ENCODE results near the gene YAP1.

YAP1 gene

GRCh38 chr11:102115557-102115956, 5.3 kb downstream of the YAP1 start:
- TF ChIP-seq, protein P1, sequence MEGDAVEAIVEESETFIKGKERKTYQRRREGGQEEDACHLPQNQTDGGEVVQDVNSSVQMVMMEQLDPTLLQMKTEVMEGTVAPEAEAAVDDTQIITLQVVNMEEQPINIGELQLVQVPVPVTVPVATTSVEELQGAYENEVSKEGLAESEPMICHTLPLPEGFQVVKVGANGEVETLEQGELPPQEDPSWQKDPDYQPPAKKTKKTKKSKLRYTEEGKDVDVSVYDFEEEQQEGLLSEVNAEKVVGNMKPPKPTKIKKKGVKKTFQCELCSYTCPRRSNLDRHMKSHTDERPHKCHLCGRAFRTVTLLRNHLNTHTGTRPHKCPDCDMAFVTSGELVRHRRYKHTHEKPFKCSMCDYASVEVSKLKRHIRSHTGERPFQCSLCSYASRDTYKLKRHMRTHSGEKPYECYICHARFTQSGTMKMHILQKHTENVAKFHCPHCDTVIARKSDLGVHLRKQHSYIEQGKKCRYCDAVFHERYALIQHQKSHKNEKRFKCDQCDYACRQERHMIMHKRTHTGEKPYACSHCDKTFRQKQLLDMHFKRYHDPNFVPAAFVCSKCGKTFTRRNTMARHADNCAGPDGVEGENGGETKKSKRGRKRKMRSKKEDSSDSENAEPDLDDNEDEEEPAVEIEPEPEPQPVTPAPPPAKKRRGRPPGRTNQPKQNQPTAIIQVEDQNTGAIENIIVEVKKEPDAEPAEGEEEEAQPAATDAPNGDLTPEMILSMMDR (IDR thresholded peaks at IDR 0.05; ENCODE audit: low read depth, low read length) = no peak
- no peak overlapping the region for H3K4me3 ChIP-seq (replicated peaks in 1 of 2; ENCODE audit: low read depth in 2 of 2, low read length in 2 of 2)
- DNase-seq (ENCODE audit: low read depth in 2 of 2) = peak; percentile 51 to 52

DNA sequence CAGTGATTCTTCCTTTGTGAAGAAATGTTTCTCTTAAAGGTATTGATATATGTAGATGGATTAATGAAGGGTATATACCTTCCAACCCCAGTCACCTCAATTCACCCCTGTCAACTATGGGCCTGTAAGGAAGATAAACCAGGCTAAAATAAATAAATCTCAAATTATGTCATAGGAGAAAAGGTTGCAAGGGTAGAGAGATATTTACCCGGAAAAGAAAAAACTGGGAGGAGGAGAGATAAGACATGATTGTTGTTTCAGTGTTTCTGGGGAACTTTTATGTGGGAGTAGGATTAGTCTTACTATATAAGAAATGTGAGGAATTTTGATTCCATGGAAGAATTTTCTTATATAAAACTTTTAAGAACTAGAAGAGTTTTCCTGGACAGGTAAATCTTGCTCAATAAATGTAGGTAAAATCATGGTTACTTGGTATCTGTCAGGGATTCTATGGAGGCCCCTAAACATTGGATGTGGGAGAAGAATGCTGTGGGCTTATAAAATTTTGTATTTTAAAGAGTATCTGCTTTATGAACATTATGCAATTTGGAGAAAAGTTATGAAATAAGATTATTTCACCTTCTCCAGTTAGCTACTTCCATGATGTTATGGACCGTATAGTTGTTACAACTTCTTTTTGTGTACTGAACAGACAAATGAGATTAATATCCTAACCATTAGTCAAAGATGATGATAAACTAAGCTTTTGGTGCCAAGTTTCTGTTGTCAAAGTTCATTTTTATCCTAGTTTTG, 6.4 kb downstream of the YAP1 start:
- peak in 1 of 2 donors; percentile 34 for DNase-seq (ENCODE audit: low read depth in 2 of 2)
- TF ChIP-seq, protein P1 (IDR thresholded peaks at IDR 0.05; ENCODE audit: low read depth, low read length) = no peak
- no peak overlapping the region for H3K4me3 ChIP-seq (replicated peaks in 1 of 2; ENCODE audit: low read depth in 2 of 2, low read length in 2 of 2)

DNA sequence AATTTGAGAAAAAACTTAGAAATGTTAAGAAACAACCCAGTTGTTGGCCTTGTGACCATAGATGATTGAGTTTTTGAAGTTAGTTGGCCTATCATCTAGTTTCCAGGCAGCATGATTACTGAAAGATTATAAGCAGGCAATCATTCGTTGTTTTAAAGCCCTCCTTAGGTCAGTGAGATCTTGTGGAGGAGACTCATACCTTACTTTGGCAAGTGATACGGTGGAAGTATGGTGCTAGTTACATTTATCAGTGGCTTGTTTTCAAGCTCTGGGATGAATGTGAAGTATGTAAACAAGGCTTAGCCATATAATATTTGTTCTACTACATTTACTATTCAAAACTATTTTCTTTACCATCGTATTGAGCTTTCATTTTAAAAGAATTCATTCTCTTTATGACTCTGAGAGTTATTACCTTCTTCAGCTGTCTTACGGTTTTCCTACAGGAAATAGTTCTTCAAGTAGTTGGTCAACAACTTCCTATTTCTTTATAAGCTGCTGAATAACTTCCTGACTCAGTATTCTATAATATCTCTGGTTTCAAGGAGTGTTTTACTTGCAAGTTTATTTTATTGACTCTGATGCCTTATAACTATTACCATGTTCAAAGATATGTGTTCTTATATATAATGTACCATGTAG, 7.3 kb downstream of the YAP1 start:
- peak; percentile 37 to 48 for DNase-seq (ENCODE audit: low read depth in 2 of 2)
- TF ChIP-seq, protein P1 (IDR thresholded peaks at IDR 0.05; ENCODE audit: low read depth, low read length) = no peak
- H3K4me3 ChIP-seq (replicated peaks in 1 of 2; ENCODE audit: low read depth in 2 of 2, low read length in 2 of 2) = peak overlapping the region in 1 of 2 donors; percentile 1

DNA sequence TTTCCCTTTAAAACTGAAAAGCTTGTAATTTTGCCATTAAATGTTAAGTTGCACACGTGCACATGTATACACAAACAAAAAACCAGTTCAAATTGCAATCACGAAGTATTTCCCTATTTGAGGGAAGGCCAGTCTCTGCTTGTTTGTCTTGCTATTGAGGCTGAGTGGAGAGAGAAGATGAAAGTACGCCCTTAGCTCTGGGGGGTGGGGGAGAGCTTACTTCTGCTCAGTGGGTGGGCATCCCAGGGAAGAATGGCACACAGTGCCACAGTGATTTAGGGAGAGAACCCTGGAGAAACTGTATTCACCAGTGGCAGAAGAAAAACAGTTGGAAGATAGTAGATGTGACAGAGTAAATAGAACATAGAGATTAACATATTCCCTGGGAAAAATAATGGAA, 8.7 kb downstream of the YAP1 start:
- no peak for DNase-seq (ENCODE audit: low read depth in 2 of 2)
- TF ChIP-seq, protein P1 (IDR thresholded peaks at IDR 0.05; ENCODE audit: low read depth, low read length) = no peak
- no peak overlapping the region for H3K4me3 ChIP-seq (replicated peaks in 1 of 2; ENCODE audit: low read depth in 2 of 2, low read length in 2 of 2)

DNA sequence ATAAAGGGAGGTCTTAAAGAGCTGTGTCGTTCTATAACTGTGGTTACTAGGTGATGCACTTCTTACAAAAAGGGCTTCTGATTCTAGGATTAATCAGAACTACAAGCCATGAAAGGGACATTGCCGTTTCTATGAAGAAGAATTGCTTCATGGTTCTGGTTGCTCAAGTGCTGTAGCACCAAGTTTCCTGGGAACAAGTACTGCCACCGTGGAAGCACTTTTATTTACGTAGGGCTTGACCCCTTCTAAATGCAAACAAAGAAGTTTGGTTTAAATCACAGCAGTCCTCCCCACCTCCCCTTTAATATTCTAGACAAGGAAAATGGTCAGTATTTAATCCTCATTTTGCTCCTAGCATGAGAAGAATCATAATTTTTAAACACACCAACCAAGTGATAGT, 9.8 kb downstream of the YAP1 start:
- DNase-seq (ENCODE audit: low read depth in 2 of 2) = peak; percentile 45 to 69
- no peak overlapping the region for H3K4me3 ChIP-seq (replicated peaks in 1 of 2; ENCODE audit: low read depth in 2 of 2, low read length in 2 of 2)
- TF ChIP-seq, protein P1 (IDR thresholded peaks at IDR 0.05; ENCODE audit: low read depth, low read length) = no peak

GRCh38 chr11:102120437-102120973, 10.3 kb downstream of the YAP1 start:
- no peak overlapping the region for H3K4me3 ChIP-seq (replicated peaks in 1 of 2; ENCODE audit: low read depth in 2 of 2, low read length in 2 of 2)
- DNase-seq (ENCODE audit: low read depth in 2 of 2) = no peak
- TF ChIP-seq, protein P1 (IDR thresholded peaks at IDR 0.05; ENCODE audit: low read depth, low read length) = no peak
